ENCODE results near the gene ABAT. TPM values are rescaled to one million over a fixed set of nuclear protein-coding genes. Genes with fewer than 3 reads are reported as not detected.

Gene ABAT
- 10 to 100 TPM; 12.3 to 42.4 (median 20.2) TPM for total RNA-seq
- polyA plus RNA-seq = 10.9 TPM
- long read RNA-seq, donor 1, full-length matches to known transcripts = 5 of 54 reads
- long read RNA-seq, donor 1, partial matches to known transcripts = 45 of 54 reads
- long read RNA-seq, donor 1, other reads (novel, unspliced or antisense) = 4 of 54 reads
- long read RNA-seq, donor 2, full-length matches to known transcripts = 2 of 7 reads
- long read RNA-seq, donor 2, partial matches to known transcripts = 5 of 7 reads
- long read RNA-seq, donor 2, other reads (novel, unspliced or antisense) = 0 of 7 reads
- long read RNA-seq, donor 3, full-length matches to known transcripts = 9 of 37 reads
- long read RNA-seq, donor 3, partial matches to known transcripts = 10 of 37 reads
- long read RNA-seq, donor 3, other reads (novel, unspliced or antisense) = 18 of 37 reads
- long read RNA-seq, donor 4, full-length matches to known transcripts = 5 of 34 reads
- long read RNA-seq, donor 4, partial matches to known transcripts = 29 of 34 reads
- long read RNA-seq, donor 4, other reads (novel, unspliced or antisense) = 0 of 34 reads

- H3K27ac ChIP-seq (ENCODE audit: low read length) = no peak within 1 kb of the TSS
- intact Hi-C loops (cut with DNase I) = loop anchor here in 2 of 4 donors (10.0 kb wide), 2 partner anchors 90 to 120 kb away; partner anchors contain the start of genes PMM2 (in 1 of the 2) and TMEM186 (in 1 of the 2)
- ATAC-seq (peak; percentile 100), DNase-seq (peak; percentile 91 to 97 (median 95))
- H3K9me3 ChIP-seq (ENCODE audit: control insufficient read depth, low read length) = no peaks in the 10 kb centered on the region
- H3K27me3 ChIP-seq (ENCODE audit: control insufficient read depth, insufficient read depth) = no peaks in the 10 kb centered on the region
- peak within 1 kb of the TSS; percentile 79 for H3K4me3 ChIP-seq (ENCODE audit: low read length)
- WGBS = 2% methylated on average over 49 of the region's 49 CpGs
- no peaks in the 10 kb centered on the region for H3K4me1 ChIP-seq (ENCODE audit: control insufficient read depth, insufficient read depth, low read length)
These were observed at the start of gene ABAT for GRCh38 chr16:8674413-8675022. ABAT (plus strand) TSS chr16:8674617; CDS start chr16:8735740, 61,123 bp downstream.

GRCh38 chr16:8625491-8626087 is 48.8 kb upstream of the ABAT start:
- no peaks in the 10 kb centered on the region for H3K9me3 ChIP-seq (ENCODE audit: control insufficient read depth, low read length)
- H3K4me1 ChIP-seq (ENCODE audit: control insufficient read depth, insufficient read depth, low read length) = peaks cover 2% of the 10 kb centered on the region
- no peak overlapping the region for H3K4me3 ChIP-seq (ENCODE audit: low read length)
- 95% methylated on average over 10 of the region's 10 CpGs for WGBS
- DNase-seq (no peak), ATAC-seq (no peak)
- intact Hi-C loops (cut with DNase I) = no loop called here
- H3K27me3 ChIP-seq (ENCODE audit: control insufficient read depth, insufficient read depth) = no peaks in the 10 kb centered on the region
- H3K27ac ChIP-seq (ENCODE audit: low read length) = no peak overlapping the region

- H3K4me3 ChIP-seq (ENCODE audit: low read length) = no peak overlapping the region
- 86% methylated on average over 8 of the region's 8 CpGs for WGBS
- H3K27ac ChIP-seq (ENCODE audit: low read length) = no peak overlapping the region
- H3K4me1 ChIP-seq (ENCODE audit: control insufficient read depth, insufficient read depth, low read length) = peaks cover 2% of the 10 kb centered on the region
- intact Hi-C loops (cut with DNase I) = no loop called here
- no peak for ATAC-seq
- no peak for DNase-seq
- no peaks in the 10 kb centered on the region for H3K27me3 ChIP-seq (ENCODE audit: control insufficient read depth, insufficient read depth)
- no peaks in the 10 kb centered on the region for H3K9me3 ChIP-seq (ENCODE audit: control insufficient read depth, low read length)
These were observed 47.5 kb upstream of the ABAT start for GRCh38 chr16:8626946-8627345.

- Histone ChIP-seq H3K4me1 (ENCODE audit: control insufficient read depth, insufficient read depth, low read length) (no peaks in the 10 kb centered on the region), H3K4me3 (ENCODE audit: low read length) (no peak overlapping the region), H3K9me3 (ENCODE audit: control insufficient read depth, low read length) (no peaks in the 10 kb centered on the region), H3K27me3 (ENCODE audit: control insufficient read depth, insufficient read depth) (no peaks in the 10 kb centered on the region), H3K27ac (ENCODE audit: low read length) (no peak overlapping the region)
- intact Hi-C loops (cut with DNase I) = no loop called here
- no peak for DNase-seq
- no peak for ATAC-seq
- 78% methylated on average over 4 of the region's 4 CpGs for WGBS
These were observed 47.0 kb upstream of the ABAT start for GRCh38 chr16:8627456-8627855.

GRCh38 chr16:8628981-8629725 is 45.3 kb upstream of the ABAT start:
- no peaks in the 10 kb centered on the region for H3K27me3 ChIP-seq (ENCODE audit: control insufficient read depth, insufficient read depth)
- intact Hi-C loops (cut with DNase I) = no loop called here
- no peak for ATAC-seq
- DNase-seq = no peak
- H3K27ac ChIP-seq (ENCODE audit: low read length) = no peak overlapping the region
- H3K4me3 ChIP-seq (ENCODE audit: low read length) = no peak overlapping the region
- H3K4me1 ChIP-seq (ENCODE audit: control insufficient read depth, insufficient read depth, low read length) = no peaks in the 10 kb centered on the region
- no peaks in the 10 kb centered on the region for H3K9me3 ChIP-seq (ENCODE audit: control insufficient read depth, low read length)
- 92% methylated on average over 16 of the region's 16 CpGs for WGBS

GRCh38 chr16:8630255-8630953 is 44.0 kb upstream of the ABAT start:
- H3K9me3 ChIP-seq (ENCODE audit: control insufficient read depth, low read length) = no peaks in the 10 kb centered on the region
- DNase-seq = no peak
- H3K4me3 ChIP-seq (ENCODE audit: low read length) = no peak overlapping the region
- no peak overlapping the region for H3K27ac ChIP-seq (ENCODE audit: low read length)
- ATAC-seq = no peak
- WGBS = 88% methylated on average over 11 of the region's 11 CpGs
- no peaks in the 10 kb centered on the region for H3K4me1 ChIP-seq (ENCODE audit: control insufficient read depth, insufficient read depth, low read length)
- intact Hi-C loops (cut with DNase I) = loop anchor here in 1 of 4 donors (10.0 kb wide), 1 partner anchor 64 kb away; no protein-coding TSS in a partner anchor
- no peaks in the 10 kb centered on the region for H3K27me3 ChIP-seq (ENCODE audit: control insufficient read depth, insufficient read depth)

- WGBS = 79% methylated on average over 9 of the region's 9 CpGs
- ATAC-seq (no peak), DNase-seq (no peak)
- Histone ChIP-seq H3K4me3 (ENCODE audit: low read length) (no peak overlapping the region), H3K4me1 (ENCODE audit: control insufficient read depth, insufficient read depth, low read length) (no peaks in the 10 kb centered on the region), H3K27me3 (ENCODE audit: control insufficient read depth, insufficient read depth) (no peaks in the 10 kb centered on the region), H3K9me3 (ENCODE audit: control insufficient read depth, low read length) (no peaks in the 10 kb centered on the region), H3K27ac (ENCODE audit: low read length) (no peak overlapping the region)
- intact Hi-C loops (cut with DNase I) = loop anchor here in 1 of 4 donors (10.0 kb wide), 1 partner anchor 63 kb away; no protein-coding TSS in a partner anchor
These were observed 43.0 kb upstream of the ABAT start for GRCh38 chr16:8631373-8631772.

- 59% methylated on average over 15 of the region's 15 CpGs for whole genome bisulfite sequencing
These were observed 42.5 kb upstream of the ABAT start for GRCh38 chr16:8631818-8632465.

GRCh38 chr16:8632675-8633182 is 41.7 kb upstream of the ABAT start:
- DNase-seq (peak in 2 of 3 donors; percentile 56 to 75), ATAC-seq (peak; percentile 67)
- Histone ChIP-seq H3K27ac (ENCODE audit: low read length) (peak overlapping the region; percentile 50), H3K9me3 (ENCODE audit: control insufficient read depth, low read length) (no peaks in the 10 kb centered on the region), H3K4me3 (ENCODE audit: low read length) (no peak overlapping the region), H3K4me1 (ENCODE audit: control insufficient read depth, insufficient read depth, low read length) (no peaks in the 10 kb centered on the region), H3K27me3 (ENCODE audit: control insufficient read depth, insufficient read depth) (no peaks in the 10 kb centered on the region)
- WGBS = 77% methylated on average over 5 of the region's 5 CpGs
- intact Hi-C loops (cut with DNase I) = loop anchor here in 1 of 4 donors (10.0 kb wide), 1 partner anchor 62 kb away; no protein-coding TSS in a partner anchor

More at GRCh38 chr16:8631818-8632465, 42.5 kb upstream of the ABAT start:
- Histone ChIP-seq H3K27me3 (ENCODE audit: control insufficient read depth, insufficient read depth) (no peaks in the 10 kb centered on the region), H3K4me1 (ENCODE audit: control insufficient read depth, insufficient read depth, low read length) (no peaks in the 10 kb centered on the region), H3K27ac (ENCODE audit: low read length) (peak overlapping the region; percentile 50), H3K9me3 (ENCODE audit: control insufficient read depth, low read length) (no peaks in the 10 kb centered on the region), H3K4me3 (ENCODE audit: low read length) (no peak overlapping the region)
- intact Hi-C loops (cut with DNase I) = loop anchor here in 1 of 4 donors (10.0 kb wide), 1 partner anchor 63 kb away; no protein-coding TSS in a partner anchor
- ATAC-seq (peak in 1 of 2 donors; percentile 32), DNase-seq (no peak)
